ENCODE measurements around the gene VAV2.

GRCh38 chr9:133857639-133858038 is 134.5 kb downstream of the VAV2 start:
- TF ChIP-seq POLR2A (IDR thresholded peaks at IDR 0.05): no peak
- TF ChIP-seq, protein P1, sequence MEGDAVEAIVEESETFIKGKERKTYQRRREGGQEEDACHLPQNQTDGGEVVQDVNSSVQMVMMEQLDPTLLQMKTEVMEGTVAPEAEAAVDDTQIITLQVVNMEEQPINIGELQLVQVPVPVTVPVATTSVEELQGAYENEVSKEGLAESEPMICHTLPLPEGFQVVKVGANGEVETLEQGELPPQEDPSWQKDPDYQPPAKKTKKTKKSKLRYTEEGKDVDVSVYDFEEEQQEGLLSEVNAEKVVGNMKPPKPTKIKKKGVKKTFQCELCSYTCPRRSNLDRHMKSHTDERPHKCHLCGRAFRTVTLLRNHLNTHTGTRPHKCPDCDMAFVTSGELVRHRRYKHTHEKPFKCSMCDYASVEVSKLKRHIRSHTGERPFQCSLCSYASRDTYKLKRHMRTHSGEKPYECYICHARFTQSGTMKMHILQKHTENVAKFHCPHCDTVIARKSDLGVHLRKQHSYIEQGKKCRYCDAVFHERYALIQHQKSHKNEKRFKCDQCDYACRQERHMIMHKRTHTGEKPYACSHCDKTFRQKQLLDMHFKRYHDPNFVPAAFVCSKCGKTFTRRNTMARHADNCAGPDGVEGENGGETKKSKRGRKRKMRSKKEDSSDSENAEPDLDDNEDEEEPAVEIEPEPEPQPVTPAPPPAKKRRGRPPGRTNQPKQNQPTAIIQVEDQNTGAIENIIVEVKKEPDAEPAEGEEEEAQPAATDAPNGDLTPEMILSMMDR (IDR thresholded peaks at IDR 0.05): no peak
